GM12892 (cell line): ENCODE data around the gene PLIN4.

Experiments used
- POLR2A ChIP-seq: IDR thresholded peaks from 2 replicates; pipeline ENCODE4 v1.6.1; 2011; ENCODE audit warnings: low read depth, low read length, control low read depth
- POLR2AphosphoS5 ChIP-seq: IDR thresholded peaks from 2 replicates; pipeline ENCODE4 v1.6.1; 2011; ENCODE audit warnings: low read depth, low read length, control low read depth

DNA sequence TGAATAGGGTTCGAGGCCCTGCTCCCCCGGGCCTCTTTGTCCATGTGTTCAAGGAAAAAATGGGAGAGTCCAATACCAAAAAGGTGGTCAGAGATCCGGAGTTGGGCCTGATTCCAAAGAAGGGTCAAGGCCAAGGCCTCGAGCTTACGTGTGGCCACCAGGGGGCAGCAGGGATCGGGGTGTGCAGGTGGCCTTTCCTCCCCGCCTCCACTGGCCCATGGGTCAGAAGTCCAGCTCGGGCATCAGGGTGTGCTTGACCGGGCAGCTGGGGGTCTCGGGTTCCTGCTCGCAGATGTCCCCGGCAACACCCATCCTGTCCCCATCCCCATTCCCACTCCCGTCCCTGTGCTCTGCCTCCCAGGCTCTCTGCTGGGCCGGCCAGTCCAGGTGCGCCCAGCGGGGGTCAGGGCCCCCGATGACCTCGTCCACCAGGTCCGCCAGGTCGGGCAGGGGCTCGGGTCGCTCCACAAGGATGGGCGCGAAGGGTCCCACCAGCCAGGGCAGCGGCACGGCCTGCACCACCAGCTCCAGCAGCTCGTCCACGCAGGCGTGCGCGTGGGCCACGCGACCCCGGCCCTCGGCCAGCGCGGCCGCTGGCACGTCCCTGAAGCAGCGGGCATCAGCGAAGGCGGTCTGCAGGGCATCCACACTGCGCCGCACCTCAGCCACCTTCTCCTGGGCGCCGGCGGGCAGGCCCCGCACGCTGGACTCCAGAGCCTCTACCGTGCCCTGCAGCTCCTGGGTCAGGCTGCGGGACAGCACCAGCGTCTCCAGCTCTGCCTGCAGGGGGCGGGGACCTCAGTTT lies 5.2 kb upstream of the PLIN4 start:
- TF ChIP-seq POLR2AphosphoS5: no peak
- no peak for TF ChIP-seq POLR2A
